Adipose tissue (tissue), 3 donors: Measurements from ENCODE around the gene TFIP11. TPM values are rescaled to one million over a fixed set of nuclear protein-coding genes. Genes with fewer than 3 reads are reported as not detected.

Source experiments
- H3K27ac ChIP-seq: one replicate; pipeline ENCODE4 v1.5.1; 2013; ENCODE audit warnings: low read depth, low read length
- WGBS, 3 donors: extraction: QIAGEN DNeasy Blood & Tissue Kit; methylation state at CpG; one replicate each; pipeline ENCODE4 v1.1.7; 2013; 5-methylcytosine and 5-hydroxymethylcytosine counted together
- polyA plus RNA-seq, 3 donors: library from polyadenylated mRNA; stranded (reverse); fragments of 200-250 nt; gene quantifications; one replicate each; pipeline ENCODE4 v1.2.3, GENCODE V29; 2013
- donor health status: healthy with polysubstance abuse.
- donor health status: Bipolar disorder and iron deficiency.
- donor health status: healthy.

Gene TFIP11
- polyA plus RNA-seq, 3 donors, result 10.9 to 15.5 (median 12.1) TPM

DNA sequence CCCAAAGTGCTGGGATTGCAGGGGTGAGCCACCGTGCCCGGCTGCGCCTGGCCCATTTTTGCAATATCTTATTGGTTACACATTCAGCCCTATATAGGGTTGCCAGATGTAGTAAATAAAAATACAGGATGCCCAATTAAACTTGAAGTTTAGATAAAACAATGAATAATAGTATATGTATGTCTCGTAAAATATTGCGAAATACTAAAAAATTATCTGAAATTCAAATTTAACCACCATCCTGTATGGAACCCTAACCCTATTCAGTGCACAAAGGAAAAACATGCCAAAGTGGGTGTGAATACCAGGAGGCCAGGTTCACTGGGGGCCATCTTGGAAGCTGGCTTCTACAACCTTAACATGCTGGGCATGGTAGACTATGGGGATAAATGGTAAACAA, 5.2 kb upstream of the TFIP11 start:
- WGBS, 3 donors, result 86 to 97% (median 96%) methylated on average over 5 of the region's 5 CpGs
- H3K27ac ChIP-seq, result no peak overlapping the region

DNA sequence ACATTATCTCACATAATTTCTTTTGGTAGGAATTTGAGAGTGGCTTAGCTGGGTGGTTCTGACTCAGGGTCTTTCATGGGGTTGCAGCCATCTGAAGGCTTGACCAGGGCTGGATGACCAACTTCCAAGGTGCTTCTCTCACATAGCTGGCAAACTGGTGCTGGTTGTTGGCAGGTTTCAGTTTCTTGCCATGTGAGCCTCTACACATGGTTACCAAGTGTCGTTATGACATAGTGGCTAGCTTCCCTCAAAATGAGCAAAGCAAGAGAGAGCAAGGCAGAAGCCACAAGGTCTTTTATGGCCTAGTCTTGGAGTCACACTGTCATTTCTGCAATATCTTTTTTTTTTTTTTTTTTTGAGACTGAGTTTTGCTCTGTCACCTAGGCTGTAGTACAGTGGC, 4.2 kb upstream of the TFIP11 start:
- 63 to 80% (median 75%) methylated on average over 1 of the region's 1 CpG for WGBS, 3 donors
- no peak overlapping the region for H3K27ac ChIP-seq

DNA sequence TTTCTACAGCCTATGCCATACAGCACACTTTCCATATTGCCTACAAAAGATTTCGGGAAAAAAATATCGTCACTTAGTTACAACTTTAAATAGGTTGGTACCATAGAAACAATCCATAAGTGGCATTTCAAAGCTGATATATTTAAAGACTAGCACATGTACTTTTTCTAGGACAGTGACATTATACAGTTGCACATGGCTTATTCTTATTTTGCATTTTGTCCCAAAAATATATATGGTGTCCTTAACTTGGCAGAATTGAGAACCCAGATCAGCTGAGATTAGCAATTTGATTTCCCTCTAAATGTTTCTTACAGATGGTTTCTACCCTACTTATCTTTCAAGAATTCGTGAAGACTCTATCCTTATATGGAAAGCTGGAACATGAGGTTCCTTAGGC, 3.7 kb upstream of the TFIP11 start:
- 74 to 85% (median 84%) methylated on average over 3 of the region's 3 CpGs for WGBS, 3 donors
- H3K27ac ChIP-seq, result no peak overlapping the region

DNA sequence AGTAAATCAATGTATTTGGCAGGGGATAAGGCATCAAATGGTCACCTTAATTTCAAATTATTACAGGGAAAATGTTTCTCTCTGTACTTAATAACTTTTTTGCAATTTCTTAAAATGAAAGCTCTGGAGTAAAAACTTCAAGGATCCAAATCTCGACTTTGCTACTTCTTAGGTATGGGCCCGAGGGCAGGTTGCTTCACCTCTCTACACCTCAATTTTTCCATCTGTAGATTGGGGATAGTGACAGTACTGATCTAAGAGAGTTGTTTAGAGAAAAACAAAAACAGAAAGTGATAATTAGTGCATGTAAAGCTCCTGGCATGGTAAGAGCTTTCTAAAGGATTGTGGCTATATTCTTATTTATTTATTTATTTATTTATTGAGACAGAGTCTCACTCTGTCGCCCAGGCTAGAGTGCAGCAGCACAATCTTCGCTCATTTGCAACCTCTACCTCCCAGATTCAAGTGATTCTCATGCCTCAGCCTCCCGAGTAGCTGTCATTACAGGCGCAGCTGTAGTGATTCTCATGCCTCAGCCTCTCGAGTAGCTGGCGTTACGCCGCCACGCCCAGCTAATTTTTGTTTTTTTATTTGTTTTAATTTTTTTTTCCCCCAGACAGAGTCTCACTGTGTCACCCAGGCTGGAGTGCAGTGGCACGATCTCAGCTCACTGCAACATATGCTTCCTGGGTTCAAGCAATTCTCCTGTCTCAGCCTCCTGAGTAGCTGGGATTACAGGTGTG, 2.3 kb upstream of the TFIP11 start:
- WGBS, 3 donors, result 69 to 93% (median 92%) methylated on average over 12 of the region's 12 CpGs
- no peak overlapping the region for H3K27ac ChIP-seq

DNA sequence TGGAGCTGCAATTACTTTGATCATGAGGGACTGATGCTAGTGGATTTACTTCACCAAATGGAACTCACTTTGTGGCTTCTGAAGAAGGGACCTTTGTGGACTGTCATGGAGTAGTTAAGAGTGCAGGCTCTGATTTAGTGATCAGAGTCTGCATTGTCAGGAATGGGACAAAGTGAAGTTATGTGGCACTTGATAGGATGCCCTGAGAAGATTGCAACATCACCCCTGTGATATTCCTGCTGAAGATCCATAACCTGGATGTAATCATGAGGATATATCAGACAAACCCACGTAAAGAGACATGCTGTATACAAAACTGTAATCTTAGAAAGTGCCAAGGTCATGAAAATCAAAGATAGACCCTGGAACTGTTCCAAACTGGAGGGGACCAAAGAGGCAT, 1.6 kb upstream of the TFIP11 start:
- no peak overlapping the region for H3K27ac ChIP-seq
- WGBS, 3 donors, result 19 to 85% (median 78%) methylated on average over 1 of the region's 1 CpG

DNA sequence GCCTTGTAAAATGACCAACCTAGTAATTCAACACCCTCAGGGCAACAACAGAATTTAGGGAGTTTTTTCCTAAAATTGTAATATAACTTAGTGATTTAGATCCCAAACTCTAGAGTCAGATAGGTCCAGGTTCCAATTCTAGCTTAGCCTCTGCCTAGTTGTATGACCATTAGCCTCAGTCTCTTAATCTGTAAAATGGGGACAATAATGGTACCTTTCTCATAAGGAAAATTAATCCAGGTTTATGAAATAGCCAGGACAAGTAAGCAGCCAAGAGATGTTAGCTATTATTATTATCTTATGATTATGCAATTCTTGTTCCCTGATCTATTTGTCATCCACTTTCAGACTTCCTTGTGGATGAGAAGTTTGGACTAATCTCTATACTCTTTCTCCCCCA, 4.1 kb downstream of the TFIP11 start:
- H3K27ac ChIP-seq, result no peak overlapping the region

DNA sequence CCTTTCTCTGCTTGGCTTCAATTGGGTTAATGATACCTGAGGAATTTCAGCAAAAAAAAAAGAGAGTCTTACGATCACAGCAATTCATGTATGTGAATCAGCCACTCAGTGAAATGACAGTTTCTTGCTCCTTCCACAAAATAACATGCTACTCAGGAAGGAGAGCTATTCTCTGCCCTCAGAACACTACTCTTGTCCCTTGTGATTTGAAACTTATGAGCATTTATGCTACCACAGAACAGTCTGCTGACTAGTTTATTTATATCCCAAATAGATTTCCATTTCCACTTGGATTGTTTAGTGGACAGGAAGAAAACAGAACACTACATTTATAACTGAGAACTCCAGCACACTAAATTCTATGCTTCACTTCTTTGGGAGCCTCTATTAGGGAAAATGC, 8.5 kb downstream of the TFIP11 start:
- 38 to 65% (median 56%) methylated on average over 1 of the region's 1 CpG for WGBS, 3 donors
- H3K27ac ChIP-seq, result no peak overlapping the region

DNA sequence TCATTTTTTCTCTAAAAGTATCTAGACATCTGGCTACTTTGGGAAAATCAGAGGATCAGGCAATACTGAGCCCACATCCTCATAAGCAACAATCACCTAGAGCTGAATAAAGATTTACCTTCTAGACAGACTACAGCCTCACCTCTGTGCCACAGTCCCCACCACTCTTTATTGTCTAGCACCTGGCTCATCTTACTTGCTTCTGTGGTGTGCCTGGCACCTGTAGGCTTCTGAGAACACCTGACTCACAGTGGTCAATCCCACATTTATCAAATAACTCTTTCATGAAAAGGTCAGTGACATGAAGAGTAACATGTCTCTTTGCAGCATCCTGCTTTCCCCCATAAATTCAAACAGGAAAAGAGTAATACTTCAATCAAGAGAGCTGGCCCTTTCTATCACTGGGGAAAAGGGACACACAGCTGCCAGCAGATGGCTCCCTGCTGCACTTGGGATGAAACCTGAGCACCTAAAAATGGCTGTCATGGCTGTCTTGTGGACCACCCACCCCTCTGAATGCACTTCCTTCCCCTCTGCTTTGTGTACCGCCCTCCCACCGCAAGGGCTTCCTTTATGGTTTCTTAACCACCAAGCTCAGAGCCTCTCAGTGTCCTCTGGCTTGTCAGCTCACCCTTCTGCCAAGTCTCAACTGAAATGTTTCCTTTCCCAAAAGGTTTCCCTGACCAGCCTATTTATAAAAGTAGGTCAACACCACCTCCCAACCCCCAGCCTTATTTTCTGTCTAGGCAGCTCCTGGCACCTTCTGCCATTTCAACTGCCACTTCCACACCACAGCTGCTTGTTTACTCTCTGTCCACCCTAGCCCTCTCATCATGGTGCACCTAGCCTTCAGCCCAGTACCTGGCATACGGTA, 9.3 kb downstream of the TFIP11 start:
- H3K27ac ChIP-seq, result no peak overlapping the region
- 22 to 41% (median 31%) methylated on average over 3 of the region's 3 CpGs for WGBS, 3 donors

DNA sequence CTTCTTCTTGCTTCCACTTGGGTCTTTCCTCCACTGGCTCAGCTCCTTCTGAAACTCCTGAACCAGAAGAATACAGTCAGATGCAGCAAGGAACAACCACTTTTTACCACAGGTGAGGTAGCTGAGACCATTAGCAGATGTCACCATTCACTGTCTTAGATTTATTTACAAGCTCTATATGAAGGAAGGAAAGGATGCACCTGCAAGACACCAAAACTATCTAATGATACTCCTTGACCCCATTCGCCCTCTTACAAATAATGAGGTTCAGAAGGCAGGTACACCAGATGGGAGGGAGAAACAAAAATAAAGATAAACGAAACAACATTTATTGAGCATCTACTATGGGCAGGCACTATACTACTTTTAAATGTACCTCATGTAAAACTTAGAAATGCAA, 10.3 kb downstream of the TFIP11 start:
- 82 to 95% (median 91%) methylated on average over 2 of the region's 2 CpGs for WGBS, 3 donors
- H3K27ac ChIP-seq, result no peak overlapping the region

DNA sequence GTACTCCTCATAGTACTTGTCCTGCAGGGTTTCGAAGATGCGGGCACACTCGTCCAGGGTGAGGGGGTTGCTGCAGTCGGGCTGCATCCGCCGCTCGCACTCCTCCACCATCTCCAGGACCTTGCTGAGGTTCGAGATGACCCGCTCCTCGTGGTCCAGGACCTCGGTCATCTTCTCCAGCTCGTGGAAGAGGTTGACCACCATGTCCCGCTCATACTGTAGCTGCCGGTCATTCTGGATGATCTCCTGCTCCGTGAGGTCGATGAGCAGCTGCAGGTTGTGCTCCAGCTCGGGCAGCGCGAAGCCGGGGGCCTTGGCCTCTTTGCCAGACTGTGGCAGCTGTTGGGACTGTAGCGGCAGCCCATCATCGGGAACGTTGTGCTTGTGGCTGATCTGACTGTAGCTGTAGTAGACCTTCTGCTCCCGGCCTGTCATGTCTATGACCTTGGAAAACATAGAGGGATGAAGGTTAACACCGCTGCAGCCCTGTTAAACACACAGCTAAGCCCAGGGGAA, 13.0 kb downstream of the TFIP11 start:
- no peak overlapping the region for H3K27ac ChIP-seq
- 89 to 93% (median 93%) methylated on average over 25 of the region's 25 CpGs for WGBS, 3 donors

DNA sequence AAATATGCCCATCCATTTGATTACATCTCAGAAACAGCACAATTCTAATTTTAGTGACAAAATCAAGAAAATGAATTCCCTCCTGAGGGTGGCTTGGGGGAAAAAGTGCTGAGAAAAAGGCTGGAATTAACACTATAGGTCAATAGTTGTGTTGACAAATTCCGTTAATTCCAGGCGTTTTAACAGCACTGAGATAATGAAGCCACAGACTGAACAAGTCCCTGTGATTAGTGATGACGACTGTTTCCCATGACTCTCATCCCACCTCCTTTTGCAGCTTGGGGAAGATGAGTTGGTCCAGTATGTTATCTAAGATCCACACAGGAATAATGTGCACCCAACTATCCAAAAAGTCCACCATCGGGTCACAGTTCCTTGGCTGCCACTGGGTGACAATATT, 15.8 kb downstream of the TFIP11 start:
- WGBS, 3 donors, result 80 to 90% (median 85%) methylated on average over 4 of the region's 4 CpGs
- no peak overlapping the region for H3K27ac ChIP-seq

DNA sequence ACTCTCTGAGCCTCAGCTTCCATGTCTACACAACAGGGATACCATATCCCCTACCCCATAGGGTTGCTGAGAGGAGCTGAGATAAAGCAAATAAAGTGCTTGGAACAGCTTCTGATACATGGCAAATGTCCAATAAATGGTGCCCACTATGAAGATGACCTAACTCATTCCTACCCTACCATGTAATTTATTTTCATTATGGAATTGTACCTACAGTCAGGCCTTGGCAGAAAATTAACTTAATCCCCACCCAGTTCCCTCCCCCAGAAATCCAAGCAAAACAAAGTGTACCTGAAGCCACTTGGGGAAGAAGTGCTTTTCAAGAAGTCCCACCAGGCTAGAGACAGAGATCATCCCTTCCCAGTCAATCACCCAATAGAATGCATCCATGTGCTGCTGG, 17.8 kb downstream of the TFIP11 start:
- H3K27ac ChIP-seq, result no peak overlapping the region

DNA sequence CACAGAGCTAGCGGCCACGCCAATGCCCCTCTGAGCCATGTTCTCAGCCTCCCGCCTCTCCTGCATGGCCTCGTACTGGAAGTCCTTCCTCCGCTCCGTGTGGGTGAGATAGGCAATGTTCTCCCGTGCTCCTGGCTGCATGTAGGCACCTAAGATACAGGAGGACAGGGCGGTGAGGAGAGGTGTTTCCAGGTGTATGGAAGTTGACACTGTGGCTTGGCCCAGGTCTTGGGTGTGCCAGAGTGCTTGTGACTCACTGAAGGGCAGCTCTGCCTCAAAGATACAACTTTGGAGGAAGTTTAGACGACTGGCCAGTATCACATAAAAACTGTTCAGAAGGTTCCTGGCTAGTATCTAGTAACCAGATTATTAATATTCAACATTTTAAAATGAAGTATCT, 20.1 kb downstream of the TFIP11 start:
- 89 to 91% (median 90%) methylated on average over 9 of the region's 9 CpGs for WGBS, 3 donors
- no peak overlapping the region for H3K27ac ChIP-seq

DNA sequence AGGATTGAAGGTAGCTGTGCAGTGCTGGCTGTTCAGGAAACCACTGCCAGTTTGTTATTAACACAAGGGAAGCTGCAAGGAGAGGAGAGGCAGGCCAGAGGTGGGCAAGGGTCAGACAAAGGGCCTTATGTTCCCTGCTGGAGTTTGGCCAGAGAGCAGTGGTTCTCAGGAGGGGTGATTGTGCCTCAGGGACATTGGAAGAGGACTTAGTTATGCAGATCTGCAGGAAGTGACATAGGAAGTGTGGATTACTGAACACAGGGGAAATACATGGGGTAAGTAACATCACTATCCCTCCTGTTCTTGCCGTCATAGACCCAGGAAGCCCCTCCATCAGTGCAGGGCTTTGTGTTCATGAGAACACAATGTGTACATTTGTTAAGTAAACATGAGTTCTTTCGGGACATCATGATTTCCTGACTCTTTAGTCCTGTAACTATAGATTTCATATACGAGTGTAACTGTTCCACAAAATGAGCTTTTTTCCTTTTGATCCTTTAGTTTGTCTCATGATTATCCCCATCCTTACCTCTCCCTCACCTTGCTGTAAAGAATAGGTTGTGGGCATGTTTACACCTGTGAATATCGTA, 22.7 kb downstream of the TFIP11 start:
- no peak overlapping the region for H3K27ac ChIP-seq
- WGBS, 3 donors, result 68 to 74% (median 72%) methylated on average over 4 of the region's 4 CpGs

DNA sequence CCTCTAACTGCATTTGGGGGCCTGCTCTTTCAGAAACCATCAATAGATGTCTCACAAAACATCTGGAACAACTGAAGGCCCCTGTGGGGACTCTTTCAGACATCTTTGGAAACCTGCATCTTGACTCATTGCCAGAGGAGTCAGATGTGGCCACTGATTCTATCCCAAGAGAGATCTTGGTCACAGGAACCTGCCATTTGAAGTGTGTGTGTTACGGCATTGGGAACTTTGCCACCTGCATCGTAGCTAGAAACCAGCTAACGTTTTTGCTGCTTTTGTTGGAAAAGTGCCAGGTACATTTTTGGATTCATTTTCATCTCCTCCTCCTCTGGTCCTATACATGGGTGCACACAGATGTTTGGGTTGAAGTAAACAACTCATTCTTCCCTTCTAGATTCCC, 24.3 kb downstream of the TFIP11 start:
- 30 to 55% (median 43%) methylated on average over 3 of the region's 3 CpGs for WGBS, 3 donors
- H3K27ac ChIP-seq, result no peak overlapping the region

DNA sequence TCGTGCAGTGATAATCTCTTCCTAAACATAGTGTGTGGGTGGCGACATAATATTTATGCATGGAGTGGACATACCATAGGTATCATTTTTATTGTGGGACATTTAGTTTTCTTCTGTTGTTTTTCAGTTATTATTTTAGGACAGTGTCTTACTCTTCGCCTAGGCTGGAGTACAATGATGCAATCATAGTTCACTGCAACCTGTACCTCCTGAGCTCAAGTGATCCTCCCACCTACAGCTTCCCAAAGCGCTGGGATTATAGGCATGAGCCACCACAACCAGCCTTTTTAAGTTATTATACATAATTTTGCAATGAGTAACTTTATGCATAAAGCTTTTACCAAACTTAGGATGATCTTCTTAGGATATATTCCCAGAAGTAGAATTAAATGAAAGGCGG, 25.9 kb downstream of the TFIP11 start:
- WGBS, 3 donors, result 83 to 86% (median 85%) methylated on average over 5 of the region's 5 CpGs
- H3K27ac ChIP-seq, result no peak overlapping the region

DNA sequence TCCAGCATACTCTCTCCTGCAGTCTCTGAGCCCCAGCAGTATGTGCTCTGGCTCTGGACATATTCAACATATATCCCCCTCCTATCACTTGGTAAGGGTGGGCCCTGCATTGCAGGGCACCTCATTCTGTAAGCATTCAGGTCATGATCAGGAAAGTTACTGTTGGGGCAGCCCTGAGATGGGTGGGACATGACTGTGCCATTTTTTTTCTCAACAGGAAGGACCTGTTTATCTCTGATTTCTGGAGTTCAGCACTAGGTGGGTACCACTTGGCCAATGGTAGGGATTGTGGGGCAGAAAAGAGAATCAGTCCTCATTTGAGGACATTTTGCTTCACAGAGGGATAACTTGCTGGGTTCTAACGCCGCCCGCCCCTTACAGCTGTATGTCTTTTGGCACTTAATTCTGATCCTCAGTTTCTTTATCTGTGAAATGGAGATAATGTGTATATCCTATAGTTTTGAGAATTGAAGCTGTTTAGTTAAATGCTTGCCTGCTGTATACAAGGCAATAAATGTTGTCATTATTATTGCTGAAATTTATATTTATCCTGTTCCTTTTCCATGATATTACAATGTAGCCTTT, 26.4 kb downstream of the TFIP11 start:
- H3K27ac ChIP-seq, result no peak overlapping the region
- WGBS, 3 donors, result 58 to 73% (median 72%) methylated on average over 3 of the region's 3 CpGs

DNA sequence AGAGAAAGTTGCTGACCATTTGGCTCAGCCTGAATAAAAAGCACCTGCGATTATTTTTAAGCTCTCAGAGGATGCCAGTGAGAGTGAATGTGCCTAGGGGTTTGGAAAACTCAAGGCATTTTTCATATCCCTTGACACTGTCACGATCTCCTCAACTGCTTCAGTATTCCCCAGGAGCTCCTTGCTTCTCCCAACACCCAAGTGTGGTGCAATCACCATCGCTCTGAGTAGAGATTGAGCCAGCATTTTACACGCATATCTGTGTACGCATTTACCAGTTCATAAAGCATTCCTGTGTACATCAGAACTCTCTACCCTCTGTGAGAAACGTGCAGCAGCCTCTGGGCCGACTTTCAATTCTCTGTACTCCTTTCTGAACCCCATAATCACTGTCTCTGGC, 27.3 kb downstream of the TFIP11 start:
- no peak overlapping the region for H3K27ac ChIP-seq
- WGBS, 3 donors, result 35 to 59% (median 51%) methylated on average over 7 of the region's 7 CpGs

DNA sequence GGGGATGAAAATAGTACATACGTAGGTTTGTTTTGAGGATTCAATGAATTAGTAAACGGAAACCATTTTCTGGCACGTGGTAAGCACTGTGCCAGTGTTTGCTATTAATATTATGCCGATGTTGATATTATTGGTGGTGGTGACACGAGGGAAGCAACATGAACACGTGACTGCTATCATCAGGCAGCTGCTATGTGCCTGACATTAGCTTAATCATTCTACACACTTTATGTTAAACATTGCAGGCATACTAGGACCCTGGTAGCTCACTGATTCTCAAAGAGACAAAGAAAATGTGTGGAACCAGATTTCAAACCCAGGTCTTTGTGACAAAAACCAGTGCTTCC, 27.9 kb downstream of the TFIP11 start:
- WGBS, 3 donors, result 6 to 8% (median 6%) methylated on average over 6 of the region's 6 CpGs
- H3K27ac ChIP-seq, result no peak overlapping the region
